GM12878 (cell line): ENCODE data around the gene SH3BP1.

Experiments
- BHLHE40 ChIP-seq, 2 experiments: fragments of 450-650 bp in 1 of 2; IDR thresholded peaks; 2 replicates each; pipeline ENCODE4 v1.6.1; 2011 to 2017; ENCODE audit warnings: low read depth in 2 of 2, borderline replicate concordance in 1 of 2, improper control_type of control experiment in 1 of 2, low read length in 1 of 2, mild to moderate bottlenecking in 1 of 2
- CTCF ChIP-seq, 3 experiments: IDR thresholded peaks in 2 of 3; conservative IDR thresholded peaks in 1 of 3; 2 replicates each; pipeline ENCODE4 v1.5.1; 2011; ENCODE audit warnings: low read depth in 3 of 3, low read length in 3 of 3, mild to moderate bottlenecking in 3 of 3, control low read depth in 2 of 3, moderate library complexity in 2 of 3, inconsistent platforms in 1 of 3, mixed read lengths in 1 of 3; ENCODE audit not compliant: control insufficient read depth in 2 of 3, insufficient read depth in 1 of 3; ENCODE audit errors: extremely low read depth in 1 of 3
- JUNB ChIP-seq: IDR thresholded peaks from 2 replicates; pipeline ENCODE4 v1.6.1; 2016; ENCODE audit warnings: antibody characterized with exemption, mild to moderate bottlenecking
- MYC ChIP-seq: IDR thresholded peaks from 2 replicates; pipeline ENCODE4 v1.6.1; 2011; ENCODE audit warnings: mild to moderate bottlenecking, low read length, moderate library complexity, inconsistent platforms; ENCODE audit not compliant: insufficient read depth, insufficient replicate concordance, insufficient read length, severe bottlenecking
- NFXL1 ChIP-seq: fragments of 450-650 bp; IDR thresholded peaks from 2 replicates; pipeline ENCODE4 v1.6.1; 2017; ENCODE audit warnings: antibody characterized with exemption, mild to moderate bottlenecking, borderline replicate concordance
- NR2F1 ChIP-seq: fragments of 450-650 bp; conservative IDR thresholded peaks from 2 replicates; pipeline ENCODE4 v1.6.1; 2017; ENCODE audit warnings: mild to moderate bottlenecking
- POLR2A ChIP-seq: IDR thresholded peaks from 2 replicates; pipeline ENCODE4 v1.6.1; 2011; ENCODE audit warnings: low read depth, mild to moderate bottlenecking, low read length
- POLR2AphosphoS5 ChIP-seq: IDR thresholded peaks from 2 replicates; pipeline ENCODE4 v1.6.1; 2011; ENCODE audit warnings: mild to moderate bottlenecking, low read length, inconsistent platforms
- RCOR1 ChIP-seq: conservative IDR thresholded peaks from 2 replicates; pipeline ENCODE4 v1.6.1; 2012; ENCODE audit warnings: low read depth, low read length, improper control_type of control experiment
- SMAD1 ChIP-seq: fragments of 450-650 bp; IDR thresholded peaks from 2 replicates; pipeline ENCODE4 v1.6.1; 2018; ENCODE audit warnings: mild to moderate bottlenecking, low read depth; ENCODE audit not compliant: partially characterized antibody
- TF ChIP-seq, protein P1 (sequence below): fragments of 450-650 bp; IDR thresholded peaks from 2 replicates; pipeline ENCODE4 v1.6.1; 2014; ENCODE audit warnings: mild to moderate bottlenecking

GRCh38 chr22:37663521-37664140 lies 24.2 kb downstream of the SH3BP1 start:
- TF ChIP-seq NR2F1 (no peak), MYC (no peak), NFXL1 (no peak), SMAD1 (no peak), CTCF (IDR thresholded peaks at IDR 0.05 in 2 of 3, conservative IDR thresholded peaks at IDR 0.05 in 1 of 3; ENCODE audit: control insufficient read depth in 2 of 3, extremely low read depth in 1 of 3, insufficient read depth in 1 of 3, low read depth in 3 of 3, low read length in 3 of 3) (no peak), POLR2AphosphoS5 (no peak), JUNB (no peak), BHLHE40 (IDR thresholded peaks at IDR 0.05; ENCODE audit: borderline replicate concordance in 1 of 2, low read depth in 2 of 2, low read length in 1 of 2) (no peak), RCOR1 (no peak), POLR2A (no peak)
- TF ChIP-seq, protein P1, sequence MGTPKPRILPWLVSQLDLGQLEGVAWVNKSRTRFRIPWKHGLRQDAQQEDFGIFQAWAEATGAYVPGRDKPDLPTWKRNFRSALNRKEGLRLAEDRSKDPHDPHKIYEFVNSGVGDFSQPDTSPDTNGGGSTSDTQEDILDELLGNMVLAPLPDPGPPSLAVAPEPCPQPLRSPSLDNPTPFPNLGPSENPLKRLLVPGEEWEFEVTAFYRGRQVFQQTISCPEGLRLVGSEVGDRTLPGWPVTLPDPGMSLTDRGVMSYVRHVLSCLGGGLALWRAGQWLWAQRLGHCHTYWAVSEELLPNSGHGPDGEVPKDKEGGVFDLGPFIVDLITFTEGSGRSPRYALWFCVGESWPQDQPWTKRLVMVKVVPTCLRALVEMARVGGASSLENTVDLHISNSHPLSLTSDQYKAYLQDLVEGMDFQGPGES, result no peak
